NCI-H748 (cell line): ENCODE results near the gene PRKCA.

ENCODE experiments used
- DNase-seq: peaks from one replicate; lab custom pipeline; 2025; ENCODE audit not compliant: unreplicated experiment; lab: John Stamatoyannopoulos, UW

Gene PRKCA

GRCh38 chr17:66638707-66639479 lies 336.5 kb downstream of the PRKCA start:
- DNase-seq, result no peak

GRCh38 chr17:66643815-66644710 lies 341.6 kb downstream of the PRKCA start:
- DNase-seq, result no peak

GRCh38 chr17:66645259-66645658 lies 342.8 kb downstream of the PRKCA start:
- no peak for DNase-seq

- no peak for DNase-seq
These were observed 345.1 kb downstream of the PRKCA start for GRCh38 chr17:66647391-66647983.

GRCh38 chr17:66649818-66650543 lies 347.6 kb downstream of the PRKCA start:
- no peak for DNase-seq

- no peak for DNase-seq
These were observed 348.1 kb downstream of the PRKCA start for GRCh38 chr17:66650544-66650877.

GRCh38 chr17:66652840-66653507 lies 350.6 kb downstream of the PRKCA start:
- no peak for DNase-seq

GRCh38 chr17:66654106-66654740 lies 351.8 kb downstream of the PRKCA start:
- DNase-seq, result no peak

- DNase-seq, result no peak
These were observed 352.4 kb downstream of the PRKCA start for GRCh38 chr17:66654764-66655163.

- no peak for DNase-seq
These were observed 353.0 kb downstream of the PRKCA start for GRCh38 chr17:66655461-66655860.

- DNase-seq, result no peak
These were observed 353.4 kb downstream of the PRKCA start for GRCh38 chr17:66655861-66656260.

- peak; percentile 92 for DNase-seq
These were observed 359.2 kb downstream of the PRKCA start for GRCh38 chr17:66661411-66662256.

GRCh38 chr17:66662496-66662895 lies 360.1 kb downstream of the PRKCA start:
- DNase-seq, result no peak

- no peak for DNase-seq
These were observed 360.7 kb downstream of the PRKCA start for GRCh38 chr17:66663041-66663606.

GRCh38 chr17:66664336-66664735 lies 361.9 kb downstream of the PRKCA start:
- DNase-seq, result no peak

- no peak for DNase-seq
These were observed 362.8 kb downstream of the PRKCA start for GRCh38 chr17:66665194-66665593.

- DNase-seq, result no peak
These were observed 364.7 kb downstream of the PRKCA start for GRCh38 chr17:66667090-66667489.

- DNase-seq, result no peak
These were observed 365.1 kb downstream of the PRKCA start for GRCh38 chr17:66667491-66668030.

GRCh38 chr17:66670206-66670605 lies 367.8 kb downstream of the PRKCA start:
- no peak for DNase-seq
